HEK293 (cell line): ENCODE data around the gene ITGA2B.

Experiments
- KLF1 ChIP-seq: fragments of 450-650 bp; formaldehyde crosslinking; IDR thresholded peaks from 2 replicates; pipeline ENCODE4 v1.5.1; 2016; ENCODE audit warnings: missing biosample characterization, missing genetic modification characterization
- SP3 ChIP-seq: fragments of 450-650 bp; formaldehyde crosslinking; IDR thresholded peaks from 2 replicates; pipeline ENCODE4 v1.5.1; 2016; ENCODE audit warnings: missing biosample characterization, missing genetic modification characterization
- YY2 ChIP-seq: fragments of 450-650 bp; formaldehyde crosslinking; IDR thresholded peaks from 2 replicates; pipeline ENCODE4 v1.5.1; 2016; ENCODE audit warnings: missing biosample characterization, missing genetic modification characterization
- ZBTB44 ChIP-seq: fragments of 450-650 bp; IDR thresholded peaks from 2 replicates; pipeline ENCODE4 v1.5.1; 2018; ENCODE audit warnings: missing biosample characterization, mild to moderate bottlenecking, missing genetic modification characterization
- ZIC2 ChIP-seq: fragments of 450-650 bp; formaldehyde crosslinking; IDR thresholded peaks from 2 replicates; pipeline ENCODE4 v1.5.1; 2016; ENCODE audit warnings: missing biosample characterization, missing genetic modification characterization
- ZNF148 ChIP-seq: fragments of 450-650 bp; formaldehyde crosslinking; IDR thresholded peaks from 2 replicates; pipeline ENCODE4 v1.5.0; 2017; ENCODE audit warnings: missing biosample characterization, missing genetic modification characterization, borderline replicate concordance
- ZNF362 ChIP-seq: fragments of 450-650 bp; formaldehyde crosslinking; IDR thresholded peaks from 2 replicates; pipeline ENCODE4 v1.5.1; 2016; ENCODE audit warnings: missing biosample characterization, missing genetic modification characterization
- ZNF560 ChIP-seq: fragments of 450-650 bp; formaldehyde crosslinking; IDR thresholded peaks from 2 replicates; pipeline ENCODE4 v1.5.1; 2017; ENCODE audit warnings: missing biosample characterization, missing genetic modification characterization, borderline replicate concordance
- ZNF580 ChIP-seq: fragments of 450-650 bp; formaldehyde crosslinking; IDR thresholded peaks from 2 replicates; pipeline ENCODE4 v1.5.1; 2016; ENCODE audit warnings: missing biosample characterization, missing genetic modification characterization
- ZNF677 ChIP-seq: fragments of 450-650 bp; IDR thresholded peaks from 2 replicates; pipeline ENCODE4 v1.5.0; 2018; ENCODE audit warnings: missing biosample characterization, mild to moderate bottlenecking, missing genetic modification characterization, moderate library complexity
- ZNF707 ChIP-seq: fragments of 450-650 bp; formaldehyde crosslinking; IDR thresholded peaks from 2 replicates; pipeline ENCODE4 v1.5.1; 2016; ENCODE audit warnings: missing biosample characterization, missing genetic modification characterization
- ZNF747 ChIP-seq: fragments of 450-650 bp; formaldehyde crosslinking; IDR thresholded peaks from 2 replicates; pipeline ENCODE4 v1.5.1; 2016; ENCODE audit warnings: missing biosample characterization, missing genetic modification characterization
- ZNF830 ChIP-seq: fragments of 450-650 bp; IDR thresholded peaks from 2 replicates; pipeline ENCODE4 v1.5.0; 2018; ENCODE audit warnings: missing biosample characterization, missing genetic modification characterization, low read depth, mild to moderate bottlenecking, moderate library complexity
- ZNF837 ChIP-seq: fragments of 450-650 bp; formaldehyde crosslinking; IDR thresholded peaks from 2 replicates; pipeline ENCODE4 v1.5.1; 2016; ENCODE audit warnings: missing biosample characterization, missing genetic modification characterization
- ZSCAN16 ChIP-seq: fragments of 450-650 bp; formaldehyde crosslinking; IDR thresholded peaks from 2 replicates; pipeline ENCODE4 v1.5.1; 2016; ENCODE audit warnings: missing biosample characterization, missing genetic modification characterization
- ZSCAN18 ChIP-seq: fragments of 450-650 bp; formaldehyde crosslinking; IDR thresholded peaks from 2 replicates; pipeline ENCODE4 v1.5.1; 2016; ENCODE audit warnings: missing biosample characterization, missing genetic modification characterization
- TF ChIP-seq, protein P1 (sequence below): fragments of 450-650 bp; formaldehyde crosslinking; IDR thresholded peaks from 2 replicates; pipeline ENCODE4 v1.5.1; 2016; ENCODE audit warnings: missing biosample characterization, missing genetic modification characterization, low read depth
- TF ChIP-seq, protein P2 (sequence below): fragments of 450-650 bp; formaldehyde crosslinking; IDR thresholded peaks from 2 replicates; pipeline ENCODE4 v1.5.1; 2016; ENCODE audit warnings: missing biosample characterization, missing genetic modification characterization
- TF ChIP-seq, protein P3 (sequence below): fragments of 450-650 bp; formaldehyde crosslinking; IDR thresholded peaks from 2 replicates; pipeline ENCODE4 v1.5.1; 2016; ENCODE audit warnings: missing biosample characterization, missing genetic modification characterization, borderline replicate concordance
- TF ChIP-seq, protein P4 (sequence below): fragments of 450-650 bp; formaldehyde crosslinking; IDR thresholded peaks from 2 replicates; pipeline ENCODE4 v1.5.1; 2016; ENCODE audit warnings: missing biosample characterization, missing genetic modification characterization
- TF ChIP-seq, protein P5 (sequence below): fragments of 450-650 bp; formaldehyde crosslinking; IDR thresholded peaks from 2 replicates; pipeline ENCODE4 v1.5.1; 2016; ENCODE audit warnings: missing biosample characterization, missing genetic modification characterization

The ITGA2B gene

GRCh38 chr17:44344939-44345453, 44.5 kb downstream of the ITGA2B start, which contains the start of gene GRN (continued):
- TF ChIP-seq, protein P1, sequence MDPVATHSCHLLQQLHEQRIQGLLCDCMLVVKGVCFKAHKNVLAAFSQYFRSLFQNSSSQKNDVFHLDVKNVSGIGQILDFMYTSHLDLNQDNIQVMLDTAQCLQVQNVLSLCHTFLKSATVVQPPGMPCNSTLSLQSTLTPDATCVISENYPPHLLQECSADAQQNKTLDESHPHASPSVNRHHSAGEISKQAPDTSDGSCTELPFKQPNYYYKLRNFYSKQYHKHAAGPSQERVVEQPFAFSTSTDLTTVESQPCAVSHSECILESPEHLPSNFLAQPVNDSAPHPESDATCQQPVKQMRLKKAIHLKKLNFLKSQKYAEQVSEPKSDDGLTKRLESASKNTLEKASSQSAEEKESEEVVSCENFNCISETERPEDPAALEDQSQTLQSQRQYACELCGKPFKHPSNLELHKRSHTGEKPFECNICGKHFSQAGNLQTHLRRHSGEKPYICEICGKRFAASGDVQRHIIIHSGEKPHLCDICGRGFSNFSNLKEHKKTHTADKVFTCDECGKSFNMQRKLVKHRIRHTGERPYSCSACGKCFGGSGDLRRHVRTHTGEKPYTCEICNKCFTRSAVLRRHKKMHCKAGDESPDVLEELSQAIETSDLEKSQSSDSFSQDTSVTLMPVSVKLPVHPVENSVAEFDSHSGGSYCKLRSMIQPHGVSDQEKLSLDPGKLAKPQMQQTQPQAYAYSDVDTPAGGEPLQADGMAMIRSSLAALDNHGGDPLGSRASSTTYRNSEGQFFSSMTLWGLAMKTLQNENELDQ = no peak
- no peak for TF ChIP-seq YY2 (tag by site-specific recombination)
- TF ChIP-seq ZNF837 (tag by site-specific recombination) = no peak
- TF ChIP-seq ZNF677 (tag by site-specific recombination) = no peak
- TF ChIP-seq ZBTB44 (tag by site-specific recombination) = no peak
- no peak for TF ChIP-seq ZNF148
- no peak for TF ChIP-seq ZNF580 (tag by site-specific recombination)
- no peak for TF ChIP-seq ZNF707 (tag by site-specific recombination)
- TF ChIP-seq, protein P2, sequence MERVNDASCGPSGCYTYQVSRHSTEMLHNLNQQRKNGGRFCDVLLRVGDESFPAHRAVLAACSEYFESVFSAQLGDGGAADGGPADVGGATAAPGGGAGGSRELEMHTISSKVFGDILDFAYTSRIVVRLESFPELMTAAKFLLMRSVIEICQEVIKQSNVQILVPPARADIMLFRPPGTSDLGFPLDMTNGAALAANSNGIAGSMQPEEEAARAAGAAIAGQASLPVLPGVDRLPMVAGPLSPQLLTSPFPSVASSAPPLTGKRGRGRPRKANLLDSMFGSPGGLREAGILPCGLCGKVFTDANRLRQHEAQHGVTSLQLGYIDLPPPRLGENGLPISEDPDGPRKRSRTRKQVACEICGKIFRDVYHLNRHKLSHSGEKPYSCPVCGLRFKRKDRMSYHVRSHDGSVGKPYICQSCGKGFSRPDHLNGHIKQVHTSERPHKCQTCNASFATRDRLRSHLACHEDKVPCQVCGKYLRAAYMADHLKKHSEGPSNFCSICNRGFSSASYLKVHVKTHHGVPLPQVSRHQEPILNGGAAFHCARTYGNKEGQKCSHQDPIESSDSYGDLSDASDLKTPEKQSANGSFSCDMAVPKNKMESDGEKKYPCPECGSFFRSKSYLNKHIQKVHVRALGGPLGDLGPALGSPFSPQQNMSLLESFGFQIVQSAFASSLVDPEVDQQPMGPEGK (tag by site-specific recombination) = peak; percentile 78
- no peak for TF ChIP-seq ZNF560 (tag by site-specific recombination)
- no peak for TF ChIP-seq ZNF362 (tag by site-specific recombination)
- no peak for TF ChIP-seq ZSCAN18 (tag by site-specific recombination)
- peak; percentile 48 for TF ChIP-seq ZIC2 (tag by site-specific recombination)
- TF ChIP-seq ZNF830 (tag by site-specific recombination) = no peak
- TF ChIP-seq KLF1 (tag by site-specific recombination) = no peak; the same call in 1 of the 2 replicates
- TF ChIP-seq, protein P3, sequence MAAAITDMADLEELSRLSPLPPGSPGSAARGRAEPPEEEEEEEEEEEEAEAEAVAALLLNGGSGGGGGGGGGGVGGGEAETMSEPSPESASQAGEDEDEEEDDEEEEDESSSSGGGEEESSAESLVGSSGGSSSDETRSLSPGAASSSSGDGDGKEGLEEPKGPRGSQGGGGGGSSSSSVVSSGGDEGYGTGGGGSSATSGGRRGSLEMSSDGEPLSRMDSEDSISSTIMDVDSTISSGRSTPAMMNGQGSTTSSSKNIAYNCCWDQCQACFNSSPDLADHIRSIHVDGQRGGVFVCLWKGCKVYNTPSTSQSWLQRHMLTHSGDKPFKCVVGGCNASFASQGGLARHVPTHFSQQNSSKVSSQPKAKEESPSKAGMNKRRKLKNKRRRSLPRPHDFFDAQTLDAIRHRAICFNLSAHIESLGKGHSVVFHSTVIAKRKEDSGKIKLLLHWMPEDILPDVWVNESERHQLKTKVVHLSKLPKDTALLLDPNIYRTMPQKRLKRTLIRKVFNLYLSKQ (tag by site-specific recombination) = no peak
- peak; percentile 78 for TF ChIP-seq SP3 (tag by site-specific recombination)
- TF ChIP-seq, protein P4, sequence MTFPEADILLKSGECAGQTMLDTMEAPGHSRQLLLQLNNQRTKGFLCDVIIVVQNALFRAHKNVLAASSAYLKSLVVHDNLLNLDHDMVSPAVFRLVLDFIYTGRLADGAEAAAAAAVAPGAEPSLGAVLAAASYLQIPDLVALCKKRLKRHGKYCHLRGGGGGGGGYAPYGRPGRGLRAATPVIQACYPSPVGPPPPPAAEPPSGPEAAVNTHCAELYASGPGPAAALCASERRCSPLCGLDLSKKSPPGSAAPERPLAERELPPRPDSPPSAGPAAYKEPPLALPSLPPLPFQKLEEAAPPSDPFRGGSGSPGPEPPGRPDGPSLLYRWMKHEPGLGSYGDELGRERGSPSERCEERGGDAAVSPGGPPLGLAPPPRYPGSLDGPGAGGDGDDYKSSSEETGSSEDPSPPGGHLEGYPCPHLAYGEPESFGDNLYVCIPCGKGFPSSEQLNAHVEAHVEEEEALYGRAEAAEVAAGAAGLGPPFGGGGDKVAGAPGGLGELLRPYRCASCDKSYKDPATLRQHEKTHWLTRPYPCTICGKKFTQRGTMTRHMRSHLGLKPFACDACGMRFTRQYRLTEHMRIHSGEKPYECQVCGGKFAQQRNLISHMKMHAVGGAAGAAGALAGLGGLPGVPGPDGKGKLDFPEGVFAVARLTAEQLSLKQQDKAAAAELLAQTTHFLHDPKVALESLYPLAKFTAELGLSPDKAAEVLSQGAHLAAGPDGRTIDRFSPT = no peak
- TF ChIP-seq, protein P5, sequence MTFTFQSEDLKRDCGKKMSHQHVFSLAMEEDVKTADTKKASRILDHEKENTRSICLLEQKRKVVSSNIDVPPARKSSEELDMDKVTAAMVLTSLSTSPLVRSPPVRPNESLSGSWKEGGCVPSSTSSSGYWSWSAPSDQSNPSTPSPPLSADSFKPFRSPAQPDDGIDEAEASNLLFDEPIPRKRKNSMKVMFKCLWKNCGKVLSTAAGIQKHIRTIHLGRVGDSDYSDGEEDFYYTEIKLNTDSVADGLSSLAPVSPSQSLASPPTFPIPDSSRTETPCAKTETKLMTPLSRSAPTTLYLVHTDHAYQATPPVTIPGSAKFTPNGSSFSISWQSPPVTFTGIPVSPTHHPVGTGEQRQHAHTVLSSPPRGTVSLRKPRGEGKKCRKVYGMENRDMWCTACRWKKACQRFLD (tag by site-specific recombination) = no peak
- TF ChIP-seq ZSCAN16 = no peak
- no peak for TF ChIP-seq ZNF747 (tag by site-specific recombination)
